GM21390 (cell line): ENCODE data around the gene ADAM12.
A peak's percentile ranks its signal among the peaks of the same experiment; 100 is the strongest.

Experiments used
- ATAC-seq: cut with Tn5 transposase; IDR thresholded peaks from one replicate; pipeline ENCODE4 v1.9.1; 2021; ENCODE audit not compliant: unreplicated experiment

ADAM12 gene

DNA sequence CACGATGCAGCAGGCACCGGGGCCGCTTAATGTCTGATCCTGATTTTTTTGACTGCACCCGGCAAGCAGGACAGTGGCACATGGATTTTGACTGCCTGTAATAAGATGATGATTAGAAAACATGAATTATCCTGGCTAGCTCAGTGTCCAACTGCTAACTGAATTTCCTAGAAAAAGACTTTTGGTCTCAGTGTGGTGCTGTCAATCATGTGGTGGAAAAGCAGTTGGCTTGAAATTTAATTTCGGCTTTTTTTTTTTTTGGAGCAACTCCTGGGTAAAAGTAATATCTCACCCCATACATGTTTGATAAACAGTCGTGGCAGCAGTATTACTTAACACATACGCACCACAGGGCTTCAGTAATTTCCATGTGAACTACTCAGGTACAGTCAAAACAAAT, 264.2 kb downstream of the ADAM12 start:
- no peak for ATAC-seq

DNA sequence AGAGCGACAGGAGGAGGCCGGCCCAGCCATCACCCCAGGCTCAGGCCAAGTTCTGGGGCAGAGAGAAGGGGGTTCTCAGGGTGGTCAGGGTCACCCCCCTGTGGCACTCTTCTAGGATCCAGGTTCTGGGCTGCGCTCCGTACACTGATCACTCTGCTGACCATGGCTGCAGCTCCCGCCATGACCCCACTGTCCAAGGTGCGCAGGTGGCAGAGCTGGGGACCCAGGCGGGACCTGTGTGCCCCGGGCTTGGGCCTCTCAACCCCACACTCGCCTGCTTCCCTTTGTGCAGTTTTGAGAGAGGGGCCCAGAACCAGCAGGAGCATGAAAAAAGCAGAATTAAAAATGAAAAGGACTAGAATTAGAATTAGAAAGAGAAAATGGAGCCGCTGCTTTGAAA, 264.8 kb downstream of the ADAM12 start:
- no peak for ATAC-seq

DNA sequence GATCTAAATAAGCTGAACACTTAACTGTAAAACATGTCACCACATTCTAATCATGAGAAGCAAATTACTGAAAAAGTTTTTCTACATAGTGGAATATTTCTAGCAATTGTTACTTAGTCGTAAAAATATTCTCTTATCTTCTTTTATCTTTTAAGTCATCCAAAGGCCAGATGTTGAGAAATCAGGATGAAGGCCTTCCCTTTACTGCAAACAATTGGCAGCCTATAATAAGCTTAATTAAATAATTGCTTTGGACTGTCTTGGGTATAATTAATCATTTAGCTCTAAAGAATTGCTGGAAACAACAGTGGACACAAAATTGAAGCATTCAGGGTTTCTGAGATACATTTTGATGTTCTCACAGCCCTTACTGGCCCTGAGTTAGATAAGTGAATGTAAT, 265.4 kb downstream of the ADAM12 start:
- ATAC-seq, result no peak

- no peak for ATAC-seq
These were observed 268.7 kb downstream of the ADAM12 start for GRCh38 chr10:126119599-126119998.

GRCh38 chr10:126118476-126118875, 269.8 kb downstream of the ADAM12 start:
- ATAC-seq, result no peak

- ATAC-seq, result no peak
These were observed 271.1 kb downstream of the ADAM12 start for GRCh38 chr10:126117196-126117595.

- no peak for ATAC-seq
These were observed 272.4 kb downstream of the ADAM12 start for GRCh38 chr10:126115886-126116285.

GRCh38 chr10:126114884-126115555, 273.3 kb downstream of the ADAM12 start:
- ATAC-seq, result no peak

DNA sequence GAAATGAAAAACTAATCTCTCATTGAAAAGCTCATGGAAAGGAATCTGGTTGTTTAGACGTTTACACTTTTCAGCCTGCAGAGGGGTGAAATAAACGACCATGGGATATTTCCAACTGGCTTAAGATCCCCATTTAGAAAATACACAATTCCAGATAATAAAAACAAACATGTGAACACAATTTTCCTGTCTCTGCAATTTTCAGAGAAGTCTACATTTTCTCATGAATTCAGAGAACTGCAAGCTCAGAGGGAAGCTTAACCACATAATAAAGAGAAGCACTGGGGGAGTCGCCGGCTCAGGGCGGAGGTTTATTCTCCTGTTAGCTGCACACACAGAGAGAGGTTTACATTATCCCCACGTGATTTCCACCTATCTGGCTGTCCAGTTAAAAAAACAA, 276.8 kb downstream of the ADAM12 start:
- ATAC-seq, result no peak

GRCh38 chr10:126110489-126111180, 277.6 kb downstream of the ADAM12 start:
- no peak for ATAC-seq

- no peak for ATAC-seq
These were observed 278.4 kb downstream of the ADAM12 start for GRCh38 chr10:126109893-126110292.

DNA sequence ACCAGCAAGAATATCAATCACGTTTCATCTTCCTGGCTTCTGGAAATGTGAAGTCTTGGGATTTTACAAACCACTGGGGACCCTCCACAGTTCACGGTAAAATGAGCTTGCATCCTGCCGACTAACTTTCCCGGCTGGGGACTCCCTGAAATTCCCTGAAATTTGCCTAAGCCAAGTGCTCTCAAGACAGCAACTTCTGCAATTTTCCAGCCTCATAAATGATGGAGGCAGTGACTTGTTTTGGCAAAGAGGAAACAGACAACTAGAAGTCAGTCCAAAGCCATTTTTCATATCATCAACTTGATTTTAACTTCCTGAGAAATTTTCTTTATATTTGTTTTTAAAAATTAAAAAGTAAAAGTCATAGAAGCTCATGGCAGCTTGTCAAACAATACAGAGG, 279.6 kb downstream of the ADAM12 start:
- no peak for ATAC-seq

GRCh38 chr10:126104767-126105166, 283.5 kb downstream of the ADAM12 start:
- no peak for ATAC-seq

- ATAC-seq, result no peak
These were observed 285.6 kb downstream of the ADAM12 start for GRCh38 chr10:126102636-126103035.

GRCh38 chr10:126101736-126102135, 286.5 kb downstream of the ADAM12 start:
- ATAC-seq, result peak; percentile 91

DNA sequence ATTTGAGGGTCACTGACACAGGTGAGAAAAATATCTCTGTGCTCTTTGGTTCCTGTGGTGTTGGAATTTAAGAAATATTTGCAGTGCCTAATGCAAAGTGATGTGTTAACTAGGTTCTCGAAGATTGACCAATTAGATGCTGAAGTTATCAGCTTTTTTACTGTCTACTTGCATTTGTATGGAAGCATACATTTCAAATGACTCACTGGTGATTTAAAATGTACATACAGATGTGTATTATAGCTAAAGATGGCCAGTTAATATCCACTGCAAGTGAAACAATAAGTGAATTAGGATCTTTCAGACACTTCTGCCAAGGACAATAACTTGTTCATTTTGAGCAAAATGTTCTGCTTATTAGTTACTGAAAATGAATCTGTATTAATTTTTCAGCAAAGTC, 287.0 kb downstream of the ADAM12 start:
- no peak for ATAC-seq

DNA sequence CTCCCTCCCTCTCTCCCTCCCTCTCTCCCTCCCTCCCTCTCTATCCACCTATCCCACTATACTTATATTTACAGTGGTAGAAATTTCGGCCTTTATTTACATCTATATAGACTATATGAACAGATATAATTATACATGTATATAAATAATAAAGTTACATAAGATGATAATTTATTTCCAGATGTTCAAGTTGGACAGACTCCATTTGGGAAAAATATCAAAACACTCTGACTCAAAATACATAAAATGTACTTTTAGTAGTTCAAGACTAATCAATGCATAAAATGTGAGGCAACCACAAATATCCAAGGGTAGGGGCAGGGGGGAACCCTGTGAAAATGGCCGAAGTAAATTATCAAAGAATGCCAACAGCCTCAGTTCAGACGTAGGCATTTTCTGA, 288.9 kb downstream of the ADAM12 start:
- no peak for ATAC-seq

DNA sequence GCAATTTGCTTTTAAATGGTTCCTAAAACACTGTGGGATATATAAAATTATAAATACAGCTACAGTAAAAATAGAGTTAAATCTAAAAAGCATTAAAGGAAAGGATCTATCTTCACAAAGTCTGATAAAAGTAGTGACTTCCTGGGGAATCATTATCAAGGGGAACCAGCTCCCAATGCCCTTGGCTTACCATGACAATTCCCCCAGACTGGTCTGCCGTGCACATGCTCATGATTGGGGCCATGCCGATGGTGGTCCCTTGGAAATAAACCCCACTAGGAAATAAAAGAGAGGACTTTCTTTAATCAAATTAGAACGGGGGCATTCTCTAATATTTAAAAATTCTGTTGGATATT, 290.1 kb downstream of the ADAM12 start:
- ATAC-seq, result no peak

DNA sequence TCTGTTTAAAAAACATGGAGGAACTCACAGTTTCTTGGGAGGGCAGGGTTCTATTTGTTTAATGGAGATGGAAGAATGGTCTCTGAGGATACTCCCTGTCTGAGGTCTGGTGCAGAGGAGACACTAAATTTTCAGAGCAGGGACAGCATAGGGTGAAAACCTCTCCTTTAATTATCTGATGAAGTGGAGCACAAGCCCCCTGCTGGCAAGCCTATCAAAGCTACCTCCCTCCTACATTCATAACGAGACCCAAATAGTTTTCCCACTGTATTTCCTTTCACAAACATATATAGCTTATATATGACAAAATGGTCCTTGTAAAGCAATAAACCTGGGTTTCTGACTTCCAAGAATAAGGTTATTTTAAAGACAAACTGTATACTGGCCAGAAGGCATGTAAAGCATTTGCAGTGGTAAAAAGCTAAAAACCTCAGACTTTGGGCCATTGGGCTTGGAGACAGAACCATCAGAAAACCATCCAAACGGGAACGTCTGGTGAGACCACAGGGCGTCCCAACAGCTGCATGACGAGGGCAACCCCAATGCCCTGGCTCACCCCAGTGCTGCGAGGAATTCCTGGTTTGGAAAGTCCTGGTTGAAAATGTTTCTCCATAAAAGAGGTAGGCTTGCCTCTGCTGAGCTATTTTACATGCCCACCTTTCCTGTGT, 290.6 kb downstream of the ADAM12 start:
- no peak for ATAC-seq

DNA sequence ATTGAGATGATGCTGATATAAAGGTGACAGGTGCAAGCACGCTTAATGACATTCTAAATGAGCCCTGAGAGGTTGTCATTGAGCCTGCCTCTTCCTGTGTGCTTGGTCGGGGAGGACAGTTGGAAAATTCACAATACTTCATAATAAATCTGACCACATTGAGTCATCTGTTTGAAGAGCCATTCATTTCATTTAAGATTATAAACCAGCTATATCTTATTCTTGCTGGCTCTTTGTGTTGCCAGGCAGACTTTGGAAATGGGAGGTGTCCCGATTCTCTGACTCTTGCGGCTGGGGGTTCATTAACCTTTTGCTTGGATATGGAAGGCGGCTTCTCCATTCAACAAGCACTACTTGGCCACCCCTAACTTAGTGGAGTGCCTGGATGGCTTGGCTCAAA, 293.7 kb downstream of the ADAM12 start:
- no peak for ATAC-seq

DNA sequence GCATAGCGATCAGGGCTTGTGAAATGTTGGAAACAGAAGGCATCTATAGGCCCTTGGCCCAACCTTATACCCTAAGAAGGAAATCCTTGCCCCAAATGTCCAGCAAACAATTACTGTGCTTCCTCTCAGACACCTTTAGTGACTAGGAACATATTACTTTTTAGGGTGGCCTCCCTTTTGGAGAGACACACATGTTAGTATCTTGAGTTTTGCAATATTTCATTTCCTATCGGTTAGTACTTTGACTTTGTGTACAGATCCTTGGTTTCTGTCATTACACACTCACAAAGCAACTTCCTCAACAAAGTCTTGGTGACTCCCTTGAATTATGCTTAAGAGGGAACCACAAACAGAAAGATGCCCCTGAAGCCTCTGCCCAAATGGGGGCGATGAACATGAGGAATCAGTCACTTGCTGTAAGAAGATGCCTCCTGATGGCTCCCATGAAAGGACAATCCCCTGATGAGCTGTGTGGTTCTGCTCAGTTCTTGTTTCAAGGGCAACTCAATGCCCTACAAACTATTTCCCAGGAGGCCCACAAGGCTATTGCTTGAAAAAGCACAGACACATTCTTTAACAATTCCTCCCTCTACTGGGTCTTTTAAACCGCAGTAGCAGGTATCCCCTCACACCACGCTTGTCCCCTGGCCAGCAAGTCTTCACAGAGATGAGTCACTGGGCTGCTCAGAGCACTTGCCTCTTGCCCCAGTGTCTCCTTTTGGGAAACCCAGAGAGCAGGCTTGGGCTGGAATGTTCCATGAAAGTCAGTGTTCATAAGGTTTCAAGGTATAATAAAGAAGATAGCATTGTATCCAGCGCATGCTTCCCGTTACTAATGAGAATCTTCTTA, 295.7 kb downstream of the ADAM12 start:
- no peak for ATAC-seq
